CD4-positive, alpha-beta T cell treated with Interleukin-21 for 1 hour (primary cell): ENCODE results near the gene PRKCA.

ENCODE experiments used
- DNase-seq: peaks from one replicate; pipeline ENCODE4 v3.0.0-alpha.2; 2020

PRKCA gene

GRCh38 chr17:66638707-66639479 is 336.5 kb downstream of the PRKCA start:
- no peak for DNase-seq

GRCh38 chr17:66643815-66644710 is 341.6 kb downstream of the PRKCA start:
- DNase-seq = no peak

DNA sequence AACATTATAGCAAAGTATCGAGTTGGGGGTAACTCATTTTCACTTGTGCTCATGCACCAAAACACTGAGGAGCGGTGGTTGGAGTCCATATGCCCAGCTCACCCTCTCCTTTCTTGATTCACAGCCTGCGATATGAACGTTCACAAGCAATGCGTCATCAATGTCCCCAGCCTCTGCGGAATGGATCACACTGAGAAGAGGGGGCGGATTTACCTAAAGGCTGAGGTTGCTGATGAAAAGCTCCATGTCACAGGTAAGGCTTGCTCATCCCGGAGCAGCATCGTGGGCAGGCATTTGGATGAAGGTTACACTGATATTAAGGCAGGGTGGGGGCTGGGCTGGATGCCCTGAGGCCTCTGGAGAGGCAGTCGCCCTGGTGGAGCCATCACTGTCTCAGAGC is 342.8 kb downstream of the PRKCA start:
- DNase-seq = no peak

- DNase-seq = no peak
Observed at GRCh38 chr17:66647391-66647983, 345.1 kb downstream of the PRKCA start.

DNA sequence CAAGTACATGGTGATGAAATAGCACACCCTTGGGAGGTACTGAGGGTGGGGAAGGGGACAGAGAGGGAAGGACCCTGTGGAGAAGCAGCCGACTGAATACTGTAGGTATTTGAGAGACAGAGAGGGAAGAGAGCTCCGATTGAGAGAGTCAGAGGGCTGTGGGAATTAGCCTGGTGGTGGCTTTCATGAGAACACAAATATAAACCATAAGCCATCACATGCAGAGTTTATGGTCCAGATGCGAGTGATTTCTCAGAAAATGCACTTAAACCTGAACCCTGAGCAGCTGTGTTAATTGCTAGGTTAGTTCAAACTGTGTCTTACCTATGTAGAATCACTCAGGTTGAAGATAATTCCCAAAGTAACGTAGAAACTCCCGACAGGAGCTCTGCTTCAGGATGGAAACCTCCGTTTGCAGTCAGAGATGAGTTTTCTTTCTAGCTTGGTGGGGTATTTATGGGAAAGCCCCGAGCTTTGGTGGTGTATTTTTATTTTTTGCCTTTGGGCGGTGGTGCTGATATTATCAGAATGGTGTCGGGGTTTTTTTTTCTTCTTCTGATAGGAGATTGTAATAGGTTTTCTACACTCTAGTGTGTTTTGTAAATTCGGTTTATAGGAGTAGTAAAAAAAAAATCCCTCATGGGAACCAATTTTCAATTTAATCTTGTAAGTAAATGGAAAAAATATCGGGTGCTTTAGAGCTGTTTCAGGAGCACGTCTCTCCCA is 347.6 kb downstream of the PRKCA start:
- DNase-seq = peak; percentile 29

DNA sequence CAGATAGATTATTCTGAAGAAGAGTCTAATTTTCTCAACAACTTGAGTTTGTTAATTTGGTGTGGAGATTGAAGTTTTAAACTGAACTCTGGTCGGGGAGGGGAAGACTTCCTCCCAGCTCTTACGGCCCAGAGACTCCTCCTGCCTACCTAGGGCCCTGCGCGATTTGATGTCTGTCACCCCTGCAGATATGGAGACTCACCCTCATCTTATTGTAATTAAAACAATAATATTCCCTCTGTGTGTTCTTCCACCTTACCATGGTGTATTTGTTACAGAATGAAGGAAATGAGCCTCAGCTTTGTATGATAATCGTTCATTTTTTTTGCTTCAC is 348.1 kb downstream of the PRKCA start:
- DNase-seq = no peak

- no peak for DNase-seq
Observed at GRCh38 chr17:66652840-66653507, 350.6 kb downstream of the PRKCA start.

DNA sequence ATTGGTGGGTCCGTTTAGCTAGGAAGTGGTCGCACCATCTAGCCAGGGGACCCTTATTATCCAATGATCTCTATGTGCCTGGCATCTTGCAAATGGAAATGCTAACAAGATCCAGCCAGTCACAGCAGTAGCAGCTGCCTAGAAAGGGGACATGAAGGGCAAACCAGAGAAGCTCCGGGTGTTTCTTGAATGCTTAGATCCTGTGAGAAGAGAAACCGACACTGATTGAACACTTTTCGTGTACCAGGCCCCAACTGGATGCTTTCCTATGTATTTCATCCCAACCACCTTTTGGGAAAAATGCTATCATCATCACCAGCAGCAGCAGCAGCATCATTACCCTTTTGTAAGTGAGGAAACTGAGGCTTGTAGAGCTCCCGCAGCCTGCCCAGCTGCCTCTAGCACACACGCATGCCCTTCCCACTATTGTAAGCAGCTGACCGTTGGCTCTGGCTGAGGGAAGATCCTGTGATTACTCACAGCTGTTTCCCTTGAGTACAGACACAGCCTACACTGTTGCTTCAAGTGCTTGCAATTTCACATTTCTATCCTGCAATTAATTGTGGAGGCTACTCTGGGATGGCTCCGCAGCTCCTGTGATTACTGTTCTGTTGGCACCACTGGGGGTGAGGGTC is 351.8 kb downstream of the PRKCA start:
- DNase-seq = no peak

DNA sequence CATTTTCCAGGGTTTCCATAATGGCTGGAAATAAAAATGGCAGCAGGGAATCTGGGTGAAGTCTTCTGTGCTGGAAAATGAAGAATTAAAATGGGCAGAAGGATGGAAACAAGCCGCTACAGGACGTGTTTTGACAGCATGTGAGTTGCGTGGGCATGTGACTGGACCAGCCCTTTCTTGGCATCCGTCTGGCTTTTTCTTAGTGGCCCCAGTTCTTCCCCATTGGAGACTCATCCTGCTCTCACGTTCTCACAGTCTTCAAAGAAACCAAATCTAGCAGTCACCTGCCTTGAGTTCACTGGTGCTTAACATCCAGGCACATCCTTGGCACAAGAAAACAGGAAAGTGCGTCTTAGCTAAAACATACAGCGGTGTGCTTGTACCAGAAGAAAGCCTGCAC is 352.4 kb downstream of the PRKCA start:
- DNase-seq = no peak

DNA sequence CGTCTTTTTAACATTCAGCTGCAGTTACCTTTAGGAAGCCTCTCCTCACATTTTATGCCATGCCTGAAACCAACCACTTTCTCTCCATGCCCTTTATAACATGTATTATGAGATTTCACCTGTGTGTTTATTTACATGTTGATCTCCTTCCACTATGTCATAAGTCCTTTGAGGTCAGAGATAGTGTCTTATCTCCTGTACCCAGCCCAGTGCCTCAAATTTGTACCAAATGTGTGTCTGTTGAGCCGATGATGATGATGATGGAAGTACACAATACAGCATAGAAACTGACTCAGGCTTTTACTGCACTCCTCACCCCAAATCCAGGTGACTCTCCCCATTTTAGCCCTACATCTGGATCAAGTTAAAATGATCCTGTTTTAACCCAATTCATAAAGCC is 353.0 kb downstream of the PRKCA start:
- DNase-seq = no peak

- DNase-seq = no peak
Observed at GRCh38 chr17:66655861-66656260, 353.4 kb downstream of the PRKCA start.

GRCh38 chr17:66661411-66662256 is 359.2 kb downstream of the PRKCA start:
- DNase-seq = no peak

DNA sequence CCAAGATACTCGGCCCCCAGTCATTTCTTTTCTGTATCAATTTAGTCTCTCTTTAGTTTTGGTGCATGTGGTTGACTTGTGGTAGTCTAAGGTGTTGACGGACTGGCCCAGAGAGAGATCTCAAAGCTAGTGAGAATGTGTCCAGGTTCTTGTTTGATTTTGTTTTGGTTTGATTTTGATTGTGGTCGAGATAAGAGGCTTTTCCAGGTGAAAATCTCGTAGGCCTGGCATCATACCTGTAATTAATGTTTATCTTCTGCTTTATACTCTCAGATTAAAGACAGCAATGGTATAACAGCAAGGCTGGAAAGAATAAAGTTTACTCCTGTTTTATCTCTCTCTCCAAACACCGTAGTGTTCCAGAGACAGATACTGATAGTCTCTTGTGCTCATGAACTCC is 360.1 kb downstream of the PRKCA start:
- no peak for DNase-seq

GRCh38 chr17:66663041-66663606 is 360.7 kb downstream of the PRKCA start:
- no peak for DNase-seq

GRCh38 chr17:66664336-66664735 is 361.9 kb downstream of the PRKCA start:
- no peak for DNase-seq

GRCh38 chr17:66665194-66665593 is 362.8 kb downstream of the PRKCA start:
- DNase-seq = no peak

- DNase-seq = no peak
Observed at GRCh38 chr17:66667090-66667489, 364.7 kb downstream of the PRKCA start.

GRCh38 chr17:66667491-66668030 is 365.1 kb downstream of the PRKCA start:
- DNase-seq = peak; percentile 63

GRCh38 chr17:66670206-66670605 is 367.8 kb downstream of the PRKCA start:
- no peak for DNase-seq

- peak; percentile 36 for DNase-seq
Observed at GRCh38 chr17:66671156-66671555, 368.7 kb downstream of the PRKCA start.
